ENCODE measurements around the gene IL36A.

GRCh38 chr2:112973156-112973555, 32.1 kb upstream of the IL36A start:
- TF ChIP-seq CTCF (conservative IDR thresholded peaks at IDR 0.05; ENCODE audit: low read length): no peak
- no peak for TF ChIP-seq EZH2phosphoT487 (IDR thresholded peaks at IDR 0.05; ENCODE audit: borderline replicate concordance, low read depth, low read length)
